A549 (cell line): Measurements from ENCODE around the gene GZMB.

Experiments used
- CHD2 ChIP-seq: fragments of 150-350 bp; IDR thresholded peaks from 2 replicates; pipeline ENCODE4 v1.6.1; 2014; ENCODE audit warnings: low read length; ENCODE audit not compliant: partially characterized antibody
- CHD4 ChIP-seq: fragments of 200-600 bp; sonication (generic); IDR thresholded peaks from 2 replicates; pipeline ENCODE4 v1.6.1; 2016; ENCODE audit warnings: antibody characterized with exemption, mild to moderate bottlenecking, borderline replicate concordance
- CTCF ChIP-seq: fragments of >200 bp; sonication (Bioruptor Twin); formaldehyde crosslinking; IDR thresholded peaks from 3 replicates; pipeline ENCODE4 v1.5.1; 2016
- EP300 ChIP-seq, 2 experiments: fragments of >200 bp; sonication (Bioruptor Twin); formaldehyde crosslinking; IDR thresholded peaks; 2 replicates in 1 of 2; 3 replicates in 1 of 2; pipeline ENCODE4 v1.6.1; 2016 to 2017
- ESRRA ChIP-seq: fragments of 150-350 bp; IDR thresholded peaks from 2 replicates; pipeline ENCODE4 v1.6.1; 2014; ENCODE audit warnings: mild to moderate bottlenecking, low read length, borderline replicate concordance
- GATA3 ChIP-seq: IDR thresholded peaks from 2 replicates; pipeline ENCODE4 v1.6.1; 2012; ENCODE audit warnings: borderline replicate concordance
- JUN ChIP-seq, 2 experiments: fragments of >200 bp; sonication (Bioruptor Twin); formaldehyde crosslinking; IDR thresholded peaks; 2 replicates in 1 of 2; 3 replicates in 1 of 2; pipeline ENCODE4 v1.6.1; 2016 to 2017
- MAZ ChIP-seq: fragments of 150-350 bp; IDR thresholded peaks from 2 replicates; pipeline ENCODE4 v1.6.1; 2014; ENCODE audit warnings: antibody characterized with exemption, low read depth, low read length, borderline replicate concordance
- PBX3 ChIP-seq: IDR thresholded peaks from 2 replicates; pipeline ENCODE4 v1.6.1; 2012
- POLR2A ChIP-seq: IDR thresholded peaks from 2 replicates; pipeline ENCODE4 v1.6.1; 2012; ENCODE audit warnings: mild to moderate bottlenecking, low read length
- RAD21 ChIP-seq, 2 experiments: fragments of >200 bp in 1 of 2; sonication (Bioruptor Twin) in 1 of 2; formaldehyde crosslinking in 1 of 2; IDR thresholded peaks in 1 of 2; conservative IDR thresholded peaks in 1 of 2; 2 replicates in 1 of 2; 3 replicates in 1 of 2; pipeline ENCODE4 v1.6.1; 2012 to 2018; ENCODE audit warnings: inconsistent platforms in 1 of 2
- RNF2 ChIP-seq: fragments of 200-600 bp; sonication (generic); IDR thresholded peaks from 2 replicates; pipeline ENCODE4 v1.6.1; 2016; ENCODE audit warnings: low read depth, mild to moderate bottlenecking, antibody characterized with exemption, moderate library complexity, borderline replicate concordance
- ZSCAN20 ChIP-seq: fragments of 250-450 bp; sonication (Bioruptor Pico); IDR thresholded peaks from 2 replicates; pipeline ENCODE4 v1.8.0; 2022; ENCODE audit warnings: mild to moderate bottlenecking, moderate library complexity

GRCh38 chr14:24673534-24674203, 39.7 kb upstream of the GZMB start:
- TF ChIP-seq ESRRA (no peak), CTCF (no peak), POLR2A (no peak), RNF2 (no peak), PBX3 (no peak), MAZ (no peak), RAD21 (conservative IDR thresholded peaks at IDR 0.05 in 1 of 2, IDR thresholded peaks at IDR 0.05 in 1 of 2) (no peak), JUN (IDR thresholded peaks at IDR 0.05) (no peak), ZSCAN20 (CRISPR knock-in tag) (no peak), EP300 (IDR thresholded peaks at IDR 0.05) (no peak), GATA3 (no peak), CHD2 (no peak), CHD4 (no peak)
